Loucy (cell line): ENCODE results near the gene EPN2.

ENCODE experiments used
- EZH2phosphoT487 ChIP-seq: fragments of 200-600 bp; IDR thresholded peaks from 2 replicates; pipeline ENCODE4 v1.6.1; 2018; ENCODE audit warnings: antibody characterized with exemption, mild to moderate bottlenecking, moderate library complexity, borderline replicate concordance
- TF ChIP-seq, protein P1 (sequence below): fragments of 200-600 bp; sonication (generic); conservative IDR thresholded peaks from 2 replicates; pipeline ENCODE4 v1.5.1; 2014; ENCODE audit warnings: mild to moderate bottlenecking, antibody characterized with exemption, low read length

GRCh38 chr17:19339341-19339815, 102.2 kb downstream of the EPN2 start:
- TF ChIP-seq, protein P1, sequence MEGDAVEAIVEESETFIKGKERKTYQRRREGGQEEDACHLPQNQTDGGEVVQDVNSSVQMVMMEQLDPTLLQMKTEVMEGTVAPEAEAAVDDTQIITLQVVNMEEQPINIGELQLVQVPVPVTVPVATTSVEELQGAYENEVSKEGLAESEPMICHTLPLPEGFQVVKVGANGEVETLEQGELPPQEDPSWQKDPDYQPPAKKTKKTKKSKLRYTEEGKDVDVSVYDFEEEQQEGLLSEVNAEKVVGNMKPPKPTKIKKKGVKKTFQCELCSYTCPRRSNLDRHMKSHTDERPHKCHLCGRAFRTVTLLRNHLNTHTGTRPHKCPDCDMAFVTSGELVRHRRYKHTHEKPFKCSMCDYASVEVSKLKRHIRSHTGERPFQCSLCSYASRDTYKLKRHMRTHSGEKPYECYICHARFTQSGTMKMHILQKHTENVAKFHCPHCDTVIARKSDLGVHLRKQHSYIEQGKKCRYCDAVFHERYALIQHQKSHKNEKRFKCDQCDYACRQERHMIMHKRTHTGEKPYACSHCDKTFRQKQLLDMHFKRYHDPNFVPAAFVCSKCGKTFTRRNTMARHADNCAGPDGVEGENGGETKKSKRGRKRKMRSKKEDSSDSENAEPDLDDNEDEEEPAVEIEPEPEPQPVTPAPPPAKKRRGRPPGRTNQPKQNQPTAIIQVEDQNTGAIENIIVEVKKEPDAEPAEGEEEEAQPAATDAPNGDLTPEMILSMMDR = no peak
- no peak for TF ChIP-seq EZH2phosphoT487
